Caco-2 (cell line): ENCODE results near the gene HYOU1. TPM values are rescaled to one million over a fixed set of nuclear protein-coding genes. Genes with fewer than 3 reads are reported as not detected.

Source experiments
- BruUV-seq: library from RNA; stranded (reverse); fragments of 400-500 nt; replicated peaks from 2 replicates; lab custom pipeline; 2021; lab: Mats Ljungman, UMichigan
- CTCF ChIA-PET: fragments of 300-600 bp; sonication (Branson Sonifier 250); formaldehyde crosslinking; loops from one replicate; lab custom pipeline; 2022; ENCODE audit warnings: antibody characterized with exemption; lab: Charles Lee
- POLR2A ChIA-PET: fragments of 300-600 bp; sonication (Branson Sonifier 250); formaldehyde crosslinking; loops from one replicate; lab custom pipeline; 2022; ENCODE audit warnings: antibody characterized with exemption; lab: Charles Lee
- DNase-seq, 2 experiments: peaks; one replicate each; pipeline versions ENCODE4 v3.0.0 to v3.0.0-alpha.2; 2020 to 2022
- H3K27me3 ChIP-seq: replicated peaks from 2 replicates; pipeline ENCODE4 v1.6.0; 2011; ENCODE audit warnings: low read length; ENCODE audit not compliant: control insufficient read depth, insufficient read depth
- H3K36me3 ChIP-seq: 2 replicates; pipeline ENCODE4 v1.5.1; 2011; ENCODE audit warnings: low read length; ENCODE audit not compliant: control insufficient read depth, insufficient read depth
- H3K4me1 ChIP-seq: fragments of 250-450 bp; sonication (Bioruptor Pico); 2 replicates; pipeline ENCODE4 v1.5.1; 2020; ENCODE audit warnings: mild to moderate bottlenecking
- H3K4me3 ChIP-seq: 2 replicates; pipeline ENCODE4 v1.5.1; 2011; ENCODE audit warnings: low read depth, mild to moderate bottlenecking, control low read depth, low read length
- H3K9me3 ChIP-seq: fragments of 250-450 bp; sonication (Bioruptor Pico); 2 replicates; pipeline ENCODE4 v1.5.1; 2020; ENCODE audit warnings: mild to moderate bottlenecking, moderate library complexity
- H3K27ac Mint-ChIP-seq: one replicate; pipeline ENCODE4 v1.8.0; 2022; ENCODE audit warnings: mixed read lengths; ENCODE audit not compliant: unreplicated experiment
- H3K27me3 Mint-ChIP-seq: one replicate; pipeline ENCODE4 v1.8.0; 2022; ENCODE audit warnings: mixed read lengths; ENCODE audit not compliant: insufficient read depth, unreplicated experiment
- H3K36me3 Mint-ChIP-seq: one replicate; pipeline ENCODE4 v1.8.0; 2022; ENCODE audit warnings: mild to moderate bottlenecking, mixed read lengths; ENCODE audit not compliant: insufficient read depth, unreplicated experiment
- H3K4me1 Mint-ChIP-seq: one replicate; pipeline ENCODE4 v1.8.0; 2022; ENCODE audit warnings: low read depth, mixed read lengths; ENCODE audit not compliant: unreplicated experiment
- H3K4me3 Mint-ChIP-seq: one replicate; pipeline ENCODE4 v1.8.0; 2022; ENCODE audit warnings: mild to moderate bottlenecking, moderate library complexity, mixed read lengths; ENCODE audit not compliant: unreplicated experiment
- H3K9me3 Mint-ChIP-seq: one replicate; pipeline ENCODE4 v1.8.0; 2022; ENCODE audit warnings: mixed read lengths; ENCODE audit not compliant: unreplicated experiment
- intact Hi-C: fragments of 100-400 bp; cut with micrococcal nuclease; formaldehyde crosslinking; loops from one replicate; pipeline ENCODE4 v1.10.0; 2022; ENCODE audit not compliant: unreplicated experiment
- total RNA-seq: library from RNA; stranded (reverse); gene quantifications from 2 replicates; pipeline ENCODE4 v1.2.3, GENCODE V29; 2022
- TF ChIP-seq, protein P1 (sequence below), 2 experiments: fragments of 200-600 bp in 1 of 2; IDR thresholded peaks; 1 replicate in 1 of 2; 2 replicates in 1 of 2; pipeline versions ENCODE4 v1.5.1 to v1.8.0; 2011 to 2022; ENCODE audit warnings: antibody characterized with exemption in 1 of 2, control low read depth in 1 of 2, inconsistent platforms in 1 of 2, low read depth in 1 of 2, low read length in 1 of 2, mild to moderate bottlenecking in 1 of 2, moderate library complexity in 1 of 2; ENCODE audit not compliant: insufficient read depth in 1 of 2, severe bottlenecking in 1 of 2, unreplicated experiment in 1 of 2

The HYOU1 gene
- total RNA-seq, 1 experiment from 2014 or later: 366 TPM

DNA sequence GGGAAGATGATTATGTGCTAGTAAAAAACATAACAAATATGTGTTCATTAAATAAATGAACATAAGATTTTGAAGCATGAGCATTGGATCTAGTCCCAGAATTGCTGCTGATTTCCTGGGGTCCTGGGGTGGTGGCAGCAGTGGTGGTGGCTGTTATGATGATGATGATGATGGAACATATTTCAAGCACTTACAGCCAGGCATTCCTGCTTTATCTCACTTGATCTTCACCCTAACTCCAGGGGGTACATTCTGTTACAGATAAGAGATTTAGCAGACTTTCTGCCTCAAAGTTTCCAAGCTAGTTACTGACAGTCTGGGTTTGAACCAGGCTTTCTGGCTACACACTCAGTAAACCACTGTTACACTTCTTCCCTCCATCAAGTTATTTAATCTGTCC lies 33.3 kb downstream of the HYOU1 start:
- BruUV-seq: no TSS peak
- POLR2A ChIA-PET: interaction anchor here (1.3 to 1.6 kb wide), 2 partner anchors 26 to 44 kb away, joined by 3 to 6 read pairs; partner anchors contain the start of genes CENATAC and VPS11
- Mint-ChIP-seq H3K27ac (no peak overlapping the region), H3K36me3 (peaks cover 90% of the 10 kb centered on the region), H3K4me3 (no peak overlapping the region), H3K9me3 (no peaks in the 10 kb centered on the region), H3K4me1 (peaks cover 61% of the 10 kb centered on the region), H3K27me3 (no peaks in the 10 kb centered on the region)
- intact Hi-C loops: no loop called here
- no peak overlapping the region for H3K4me3 ChIP-seq
- no peak for DNase-seq
- no peaks in the 10 kb centered on the region for H3K27me3 ChIP-seq
- peaks cover 20% of the 10 kb centered on the region for H3K36me3 ChIP-seq
- CTCF ChIA-PET: interaction anchor here (0.5 to 0.6 kb wide), 2 partner anchors 337 to 387 kb away, joined by 3 read pairs; no protein-coding TSS in a partner anchor
- no peaks in the 10 kb centered on the region for H3K9me3 ChIP-seq
- peaks cover 82% of the 10 kb centered on the region for H3K4me1 ChIP-seq
- TF ChIP-seq, protein P1, sequence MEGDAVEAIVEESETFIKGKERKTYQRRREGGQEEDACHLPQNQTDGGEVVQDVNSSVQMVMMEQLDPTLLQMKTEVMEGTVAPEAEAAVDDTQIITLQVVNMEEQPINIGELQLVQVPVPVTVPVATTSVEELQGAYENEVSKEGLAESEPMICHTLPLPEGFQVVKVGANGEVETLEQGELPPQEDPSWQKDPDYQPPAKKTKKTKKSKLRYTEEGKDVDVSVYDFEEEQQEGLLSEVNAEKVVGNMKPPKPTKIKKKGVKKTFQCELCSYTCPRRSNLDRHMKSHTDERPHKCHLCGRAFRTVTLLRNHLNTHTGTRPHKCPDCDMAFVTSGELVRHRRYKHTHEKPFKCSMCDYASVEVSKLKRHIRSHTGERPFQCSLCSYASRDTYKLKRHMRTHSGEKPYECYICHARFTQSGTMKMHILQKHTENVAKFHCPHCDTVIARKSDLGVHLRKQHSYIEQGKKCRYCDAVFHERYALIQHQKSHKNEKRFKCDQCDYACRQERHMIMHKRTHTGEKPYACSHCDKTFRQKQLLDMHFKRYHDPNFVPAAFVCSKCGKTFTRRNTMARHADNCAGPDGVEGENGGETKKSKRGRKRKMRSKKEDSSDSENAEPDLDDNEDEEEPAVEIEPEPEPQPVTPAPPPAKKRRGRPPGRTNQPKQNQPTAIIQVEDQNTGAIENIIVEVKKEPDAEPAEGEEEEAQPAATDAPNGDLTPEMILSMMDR (IDR thresholded peaks at IDR 0.05; ENCODE audit: insufficient read depth in 1 of 2, low read depth in 1 of 2, low read length in 1 of 2, severe bottlenecking in 1 of 2, unreplicated experiment in 1 of 2): no peak

DNA sequence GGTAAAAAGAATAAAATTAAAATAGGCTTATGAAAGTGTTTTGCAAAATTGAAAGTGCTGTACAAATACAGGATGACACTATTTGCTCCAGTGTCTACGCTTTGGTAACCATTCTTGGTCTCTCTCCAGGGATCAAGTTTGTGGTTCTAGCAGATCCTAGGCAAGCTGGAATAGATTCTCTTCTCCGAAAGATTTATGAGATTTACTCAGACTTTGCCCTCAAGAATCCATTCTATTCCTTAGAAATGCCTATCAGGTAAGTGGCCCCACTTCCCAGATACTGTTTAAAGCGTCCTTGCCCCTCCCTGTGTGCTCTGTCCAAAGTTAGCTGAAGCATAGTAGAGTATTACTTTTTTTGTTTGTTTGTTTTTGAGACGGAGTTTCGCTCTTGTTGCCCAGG lies 35.4 kb downstream of the HYOU1 start:
- TF ChIP-seq, protein P1 (IDR thresholded peaks at IDR 0.05; ENCODE audit: insufficient read depth in 1 of 2, low read depth in 1 of 2, low read length in 1 of 2, severe bottlenecking in 1 of 2, unreplicated experiment in 1 of 2): no peak
- Mint-ChIP-seq H3K4me3 (peak overlapping the region; percentile 96), H3K27ac (peak overlapping the region; percentile 15), H3K9me3 (no peaks in the 10 kb centered on the region), H3K4me1 (peaks cover 41% of the 10 kb centered on the region), H3K27me3 (no peaks in the 10 kb centered on the region), H3K36me3 (peaks cover 96% of the 10 kb centered on the region)
- Histone ChIP-seq H3K4me1 (peaks cover 66% of the 10 kb centered on the region), H3K4me3 (no peak overlapping the region), H3K36me3 (peaks cover 11% of the 10 kb centered on the region), H3K27me3 (no peaks in the 10 kb centered on the region), H3K9me3 (no peaks in the 10 kb centered on the region)
- POLR2A ChIA-PET: interaction anchor here (1.3 kb wide), 1 partner anchor 8 kb away, joined by 4 read pairs; no protein-coding TSS in a partner anchor
- BruUV-seq: no TSS peak
- no peak for DNase-seq
- CTCF ChIA-PET: interaction anchor here (0.5 kb wide), 1 partner anchor 106 kb away, joined by 6 read pairs; no protein-coding TSS in a partner anchor
- intact Hi-C loops: no loop called here

- POLR2A ChIA-PET: interaction anchor here (1.0 to 2.2 kb wide), 2 partner anchors 21 to 22 kb away, joined by 3 to 13 read pairs; partner anchors contain the start of gene CENATAC
- Mint-ChIP-seq H3K27ac (peak overlapping the region; percentile 98), H3K9me3 (no peaks in the 10 kb centered on the region), H3K36me3 (peaks cover 99% of the 10 kb centered on the region), H3K27me3 (no peaks in the 10 kb centered on the region), H3K4me3 (peak overlapping the region; percentile 96), H3K4me1 (peaks cover 39% of the 10 kb centered on the region)
- CTCF ChIA-PET: interaction anchor here (0.9 kb wide), 1 partner anchor 10 kb away, joined by 5 read pairs; the partner anchor contains the start of gene SLC37A4
- no peak for DNase-seq
- H3K4me1 ChIP-seq: peaks cover 63% of the 10 kb centered on the region
- intact Hi-C loops: loop anchor here (2.0 kb wide), 1 partner anchor 75 kb away; a partner anchor contains a TSS
- no TSS peak for BruUV-seq
- H3K27me3 ChIP-seq: no peaks in the 10 kb centered on the region
- peaks cover 12% of the 10 kb centered on the region for H3K36me3 ChIP-seq
- TF ChIP-seq, protein P1 (IDR thresholded peaks at IDR 0.05; ENCODE audit: insufficient read depth in 1 of 2, low read depth in 1 of 2, low read length in 1 of 2, severe bottlenecking in 1 of 2, unreplicated experiment in 1 of 2): no peak
- no peaks in the 10 kb centered on the region for H3K9me3 ChIP-seq
- peak overlapping the region; percentile 91 for H3K4me3 ChIP-seq
Measured at GRCh38 chr11:119019996-119020395, 37.0 kb downstream of the HYOU1 start.
